SK-N-SH treated with all-trans-retinoic acid at 6 μM for 48 hours (cell line): Measurements from ENCODE around the gene PLEKHF1.
"Not testable (repeated sequence)": the region's sequence is repeated elsewhere in the genome, so short reads cannot be mapped to it uniquely, and the experiment has no call there.

Experiments
- ARNTL ChIP-seq: fragments of 450-650 bp; formaldehyde crosslinking; IDR thresholded peaks from 2 replicates; pipeline ENCODE4 v1.5.0; 2020; ENCODE audit warnings: low read depth, mild to moderate bottlenecking, moderate library complexity, borderline replicate concordance
- RARB ChIP-seq: fragments of 250-450 bp; sonication (Bioruptor Pico); IDR thresholded peaks from 2 replicates; pipeline ENCODE4 v1.8.0; 2021; ENCODE audit warnings: mild to moderate bottlenecking, moderate library complexity
- TF ChIP-seq, protein P1 (sequence below): fragments of 250-450 bp; sonication (Bioruptor Pico); IDR thresholded peaks from 2 replicates; pipeline ENCODE4 v1.5.1; 2020; ENCODE audit warnings: low read depth, mild to moderate bottlenecking, moderate library complexity
- TF ChIP-seq, protein P2 (sequence below): fragments of 250-450 bp; sonication (Bioruptor Pico); IDR thresholded peaks from 2 replicates; pipeline ENCODE4 v1.8.0; 2020; ENCODE audit warnings: mild to moderate bottlenecking, moderate library complexity, borderline replicate concordance

DNA sequence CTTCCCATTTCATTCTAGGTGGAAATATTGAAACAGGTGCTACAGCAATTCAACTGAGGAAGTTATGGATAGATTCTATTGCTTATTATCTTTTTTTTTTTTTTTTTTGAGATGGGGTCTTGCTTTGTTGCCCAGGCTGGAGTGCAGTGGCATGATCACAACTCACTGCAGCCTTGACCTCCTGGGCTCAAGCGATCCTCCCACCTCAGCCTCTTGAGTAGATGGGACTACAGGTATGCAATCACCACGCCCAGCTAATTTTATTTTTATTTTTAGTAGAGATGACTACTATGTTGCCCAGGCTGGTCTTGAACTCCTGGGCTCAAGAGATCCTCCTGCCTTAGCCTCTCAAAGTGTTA, 44.2 kb downstream of the PLEKHF1 start:
- not testable (repeated sequence) for TF ChIP-seq RARB, ARNTL (CRISPR knock-in tag)
- TF ChIP-seq, protein P1, sequence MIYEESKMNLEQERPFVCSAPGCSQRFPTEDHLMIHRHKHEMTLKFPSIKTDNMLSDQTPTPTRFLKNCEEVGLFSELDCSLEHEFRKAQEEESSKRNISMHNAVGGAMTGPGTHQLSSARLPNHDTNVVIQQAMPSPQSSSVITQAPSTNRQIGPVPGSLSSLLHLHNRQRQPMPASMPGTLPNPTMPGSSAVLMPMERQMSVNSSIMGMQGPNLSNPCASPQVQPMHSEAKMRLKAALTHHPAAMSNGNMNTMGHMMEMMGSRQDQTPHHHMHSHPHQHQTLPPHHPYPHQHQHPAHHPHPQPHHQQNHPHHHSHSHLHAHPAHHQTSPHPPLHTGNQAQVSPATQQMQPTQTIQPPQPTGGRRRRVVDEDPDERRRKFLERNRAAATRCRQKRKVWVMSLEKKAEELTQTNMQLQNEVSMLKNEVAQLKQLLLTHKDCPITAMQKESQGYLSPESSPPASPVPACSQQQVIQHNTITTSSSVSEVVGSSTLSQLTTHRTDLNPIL (CRISPR knock-in tag), result not testable (repeated sequence)
- TF ChIP-seq, protein P2, sequence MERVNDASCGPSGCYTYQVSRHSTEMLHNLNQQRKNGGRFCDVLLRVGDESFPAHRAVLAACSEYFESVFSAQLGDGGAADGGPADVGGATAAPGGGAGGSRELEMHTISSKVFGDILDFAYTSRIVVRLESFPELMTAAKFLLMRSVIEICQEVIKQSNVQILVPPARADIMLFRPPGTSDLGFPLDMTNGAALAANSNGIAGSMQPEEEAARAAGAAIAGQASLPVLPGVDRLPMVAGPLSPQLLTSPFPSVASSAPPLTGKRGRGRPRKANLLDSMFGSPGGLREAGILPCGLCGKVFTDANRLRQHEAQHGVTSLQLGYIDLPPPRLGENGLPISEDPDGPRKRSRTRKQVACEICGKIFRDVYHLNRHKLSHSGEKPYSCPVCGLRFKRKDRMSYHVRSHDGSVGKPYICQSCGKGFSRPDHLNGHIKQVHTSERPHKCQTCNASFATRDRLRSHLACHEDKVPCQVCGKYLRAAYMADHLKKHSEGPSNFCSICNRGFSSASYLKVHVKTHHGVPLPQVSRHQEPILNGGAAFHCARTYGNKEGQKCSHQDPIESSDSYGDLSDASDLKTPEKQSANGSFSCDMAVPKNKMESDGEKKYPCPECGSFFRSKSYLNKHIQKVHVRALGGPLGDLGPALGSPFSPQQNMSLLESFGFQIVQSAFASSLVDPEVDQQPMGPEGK, result not testable (repeated sequence)
